ENCODE results near the gene ARRDC5. TPM values are rescaled to one million over a fixed set of nuclear protein-coding genes. Genes with fewer than 3 reads are reported as not detected.

Gene ARRDC5
- total and polyA plus RNA-seq, 12 donors: 0.06 to 1.1 (median 0.24) TPM; not detected in 2

DNA sequence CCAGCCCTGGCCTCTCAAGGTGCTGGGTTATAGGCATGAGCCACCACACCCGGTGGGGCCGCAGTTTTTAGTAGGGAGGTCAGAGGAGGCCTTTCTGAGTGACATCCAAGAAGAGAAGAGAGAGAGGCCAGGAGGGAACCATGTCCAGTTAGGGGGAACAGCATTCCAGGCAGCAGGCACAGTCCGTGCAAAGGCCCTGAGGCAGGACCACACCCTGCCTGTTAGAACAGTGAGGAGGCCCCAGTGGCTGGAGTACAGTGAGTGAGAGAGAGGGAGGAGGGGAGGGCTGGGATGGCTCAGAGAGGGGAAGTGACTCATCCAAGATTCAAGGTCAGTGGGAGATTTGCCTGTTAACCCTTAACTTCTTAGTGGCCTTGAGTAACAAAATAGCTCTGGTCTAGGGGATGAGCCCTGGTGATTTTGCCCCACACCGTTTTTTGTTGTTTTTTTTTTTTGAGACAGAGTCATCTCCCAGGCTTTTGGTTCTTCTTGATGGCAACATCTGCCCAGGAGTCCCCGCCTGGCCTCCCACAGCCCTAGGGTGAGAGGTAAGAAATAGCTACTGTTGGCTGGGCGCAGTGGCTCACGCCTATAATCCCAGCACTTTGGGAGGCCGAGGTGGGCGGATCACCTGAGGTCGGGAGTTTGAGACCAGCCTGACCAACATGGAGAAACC, 32.5 kb downstream of the ARRDC5 start:
- Histone ChIP-seq H3K4me1 (replicated peaks in 1 of 2) (peaks cover 9 to 32% of the 10 kb centered on the region in 2 donors), H3K27me3 (no peaks in the 10 kb centered on the region), H3K36me3 (replicated peaks in 1 of 2) (no peaks in the 10 kb centered on the region), H3K4me3 (no peak overlapping the region), H3K27ac (peak overlapping the region in 4 of 5 donors; percentile 6 to 91 (median 83)), H3K9me3 (replicated peaks in 1 of 3) (no peaks in the 10 kb centered on the region)
- TF ChIP-seq, protein P1, sequence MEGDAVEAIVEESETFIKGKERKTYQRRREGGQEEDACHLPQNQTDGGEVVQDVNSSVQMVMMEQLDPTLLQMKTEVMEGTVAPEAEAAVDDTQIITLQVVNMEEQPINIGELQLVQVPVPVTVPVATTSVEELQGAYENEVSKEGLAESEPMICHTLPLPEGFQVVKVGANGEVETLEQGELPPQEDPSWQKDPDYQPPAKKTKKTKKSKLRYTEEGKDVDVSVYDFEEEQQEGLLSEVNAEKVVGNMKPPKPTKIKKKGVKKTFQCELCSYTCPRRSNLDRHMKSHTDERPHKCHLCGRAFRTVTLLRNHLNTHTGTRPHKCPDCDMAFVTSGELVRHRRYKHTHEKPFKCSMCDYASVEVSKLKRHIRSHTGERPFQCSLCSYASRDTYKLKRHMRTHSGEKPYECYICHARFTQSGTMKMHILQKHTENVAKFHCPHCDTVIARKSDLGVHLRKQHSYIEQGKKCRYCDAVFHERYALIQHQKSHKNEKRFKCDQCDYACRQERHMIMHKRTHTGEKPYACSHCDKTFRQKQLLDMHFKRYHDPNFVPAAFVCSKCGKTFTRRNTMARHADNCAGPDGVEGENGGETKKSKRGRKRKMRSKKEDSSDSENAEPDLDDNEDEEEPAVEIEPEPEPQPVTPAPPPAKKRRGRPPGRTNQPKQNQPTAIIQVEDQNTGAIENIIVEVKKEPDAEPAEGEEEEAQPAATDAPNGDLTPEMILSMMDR (IDR thresholded peaks at IDR 0.05): no peak
- TF ChIP-seq POLR2A (IDR thresholded peaks at IDR 0.05): peak in 1 of 2 donors; percentile 22
- peak; percentile 75 to 91 (median 89) for DNase-seq
- intact Hi-C loops (cut with DNase I): loop anchor here (5.0 kb wide), 2 partner anchors 42 to 162 kb away; no protein-coding TSS in a partner anchor
- whole genome bisulfite sequencing, 4 donors: 55 to 66% (median 57%) methylated on average over 10 of the region's 10 CpGs

DNA sequence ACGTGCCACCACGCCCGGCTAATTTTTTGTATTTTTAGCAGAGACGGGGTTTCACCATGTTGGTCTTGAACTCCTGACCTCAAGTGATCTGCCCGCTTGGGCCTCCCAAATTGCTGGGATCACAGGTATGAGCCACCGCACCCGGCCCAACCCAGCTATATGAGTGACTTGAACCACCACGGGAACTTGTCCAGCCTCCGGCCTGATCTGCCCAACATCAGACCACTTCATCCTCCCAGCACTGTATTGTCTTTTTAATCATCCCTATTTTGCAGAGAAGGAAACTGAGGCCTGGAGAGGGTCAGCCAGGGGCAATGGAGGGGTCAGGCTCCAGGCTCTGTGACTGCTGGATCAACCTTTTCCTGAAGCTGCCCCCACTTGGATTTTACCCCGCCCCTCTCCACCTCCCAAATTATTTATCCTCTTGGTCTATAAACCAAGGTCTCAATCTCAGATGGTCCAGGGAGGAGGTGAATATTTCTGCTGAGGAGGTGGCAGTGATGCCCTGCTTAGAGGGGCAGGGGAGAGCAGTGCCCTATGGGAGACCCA, 34.3 kb downstream of the ARRDC5 start:
- no peaks in the 10 kb centered on the region for H3K36me3 ChIP-seq (replicated peaks in 1 of 2)
- TF ChIP-seq, protein P1 (IDR thresholded peaks at IDR 0.05): no peak
- no peaks in the 10 kb centered on the region for H3K9me3 ChIP-seq (replicated peaks in 1 of 3)
- DNase-seq: no peak
- H3K27me3 ChIP-seq: no peaks in the 10 kb centered on the region
- 53 to 61% (median 60%) methylated on average over 10 of the region's 10 CpGs for WGBS, 4 donors
- no peak overlapping the region for H3K4me3 ChIP-seq
- H3K27ac ChIP-seq: peak overlapping the region in 4 of 5 donors; percentile 29 to 91 (median 83)
- intact Hi-C loops (cut with DNase I): loop anchor here in 1 of 2 donors (5.0 kb wide), 1 partner anchor 159 kb away; no protein-coding TSS in a partner anchor
- peaks cover 9 to 32% of the 10 kb centered on the region in 2 donors for H3K4me1 ChIP-seq (replicated peaks in 1 of 2)

DNA sequence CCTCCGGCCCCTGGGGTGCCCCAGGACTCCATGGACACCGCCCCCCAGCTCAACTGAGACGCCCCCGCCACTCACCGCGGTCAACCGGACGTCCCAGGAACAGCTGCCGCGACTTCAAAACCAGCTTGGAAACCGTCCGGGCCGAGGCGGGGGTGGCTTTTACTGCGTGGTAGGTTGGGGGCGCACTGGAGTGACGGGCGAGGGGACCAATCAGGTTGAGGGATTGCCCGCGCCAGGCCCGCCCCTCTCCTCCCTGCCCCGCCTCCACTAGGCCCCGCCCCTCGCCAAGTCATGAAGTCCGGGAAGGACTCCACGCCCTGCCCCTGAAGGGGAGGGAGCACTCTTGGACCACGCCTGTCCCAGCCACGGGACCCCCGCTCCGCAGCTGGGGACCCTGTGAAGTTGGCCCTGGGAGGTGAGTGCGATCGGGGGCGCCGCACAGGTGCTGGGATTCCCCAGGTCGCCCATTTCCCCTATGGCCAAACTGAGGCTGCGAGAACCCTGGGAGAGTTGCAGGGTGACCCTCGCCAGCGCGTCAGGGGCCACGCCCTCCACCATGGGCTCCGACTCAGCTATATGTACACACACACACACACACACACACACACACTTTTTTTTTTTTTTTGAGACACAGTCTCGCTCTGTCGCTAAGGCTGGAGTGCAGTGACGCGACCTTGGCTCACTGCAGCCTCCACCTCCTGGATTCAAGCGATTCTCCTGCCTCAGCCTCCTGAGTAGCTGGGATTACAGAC, 35.0 kb downstream of the ARRDC5 start, which contains the start of gene PLIN3:
TSS of gene PLIN3 (minus strand) at position 134 of the 752 bp plus-strand sequence. CDS start 6,273 bp downstream, outside the sequence.
- Histone ChIP-seq H3K4me3 (peak within 1 kb of the TSS in 3 of 4 donors; percentile 27 to 66 (median 63)), H3K27me3 (no peaks in the 10 kb centered on the region), H3K4me1 (replicated peaks in 1 of 2) (peaks cover 9 to 32% of the 10 kb centered on the region in 2 donors), H3K9me3 (replicated peaks in 1 of 3) (no peaks in the 10 kb centered on the region), H3K36me3 (replicated peaks in 1 of 2) (no peaks in the 10 kb centered on the region), H3K27ac (peak within 1 kb of the TSS; percentile 21 to 91 (median 82))
- TF ChIP-seq, protein P1 (IDR thresholded peaks at IDR 0.05): no peak
- peak; percentile 24 to 90 for TF ChIP-seq POLR2A (IDR thresholded peaks at IDR 0.05)
- intact Hi-C loops (cut with DNase I): loop anchor here in 1 of 2 donors (5.0 kb wide), 1 partner anchor 160 kb away; no protein-coding TSS in a partner anchor
- 3 to 24% (median 11%) methylated on average over 11 to 44 of the region's 46 CpGs for WGBS, 4 donors
- peak; percentile 97 to 99 (median 98) for DNase-seq

Measured in adrenal gland (tissue), 12 donors.